Panc1 (cell line): ENCODE results near the gene RPL5. TPM values are rescaled to one million over a fixed set of nuclear protein-coding genes. Genes with fewer than 3 reads are reported as not detected.

Experiments
- ATAC-seq: fragments of 200-7000 bp; cut with Tn5 transposase; 2 replicates; pipeline ENCODE4 v1.9.1; 2020; ENCODE audit warnings: mild to moderate bottlenecking, moderate library complexity
- BruUV-seq: library from RNA; stranded (reverse); fragments of 400-500 nt; replicated peaks from 2 replicates; lab custom pipeline; 2021; lab: Mats Ljungman, UMichigan
- CTCF ChIA-PET: fragments of 300-600 bp; sonication (Branson Sonifier 250); formaldehyde crosslinking; loops from one replicate; lab custom pipeline; 2022; ENCODE audit warnings: antibody characterized with exemption; lab: Charles Lee
- POLR2A ChIA-PET: fragments of 300-600 bp; sonication (Branson Sonifier 250); formaldehyde crosslinking; loops from one replicate; lab custom pipeline; 2022; ENCODE audit warnings: antibody characterized with exemption; lab: Charles Lee
- DNase-seq: peaks from one replicate; pipeline ENCODE4 v3.0.0-alpha.2; 2010; ENCODE audit warnings: low read depth, low spot score
- H3K27ac ChIP-seq: 2 replicates; pipeline ENCODE4 v1.5.1; 2011; ENCODE audit warnings: mild to moderate bottlenecking, low read length, inconsistent platforms
- H3K27me3 ChIP-seq: fragments of 200-500 bp; sonication (Bioruptor generic); 2 replicates; pipeline ENCODE4 v1.6.0; 2014; ENCODE audit warnings: low read length, inconsistent platforms; ENCODE audit not compliant: control insufficient read depth, insufficient read depth
- H3K36me3 ChIP-seq: fragments of 200-500 bp; sonication (Bioruptor generic); 2 replicates; pipeline ENCODE4 v1.5.1; 2014; ENCODE audit warnings: inconsistent platforms, mild to moderate bottlenecking, low read length, moderate library complexity; ENCODE audit not compliant: control insufficient read depth, insufficient read depth
- H3K4me1 ChIP-seq: 2 replicates; pipeline ENCODE4 v1.5.1; 2011; ENCODE audit warnings: inconsistent platforms, mild to moderate bottlenecking, low read length, moderate library complexity; ENCODE audit not compliant: control insufficient read depth, insufficient read depth
- H3K4me3 ChIP-seq, 2 experiments: 2 replicates each; pipeline ENCODE4 v1.5.1; 2011 to 2012; ENCODE audit warnings: low read depth in 2 of 2, low read length in 2 of 2, mild to moderate bottlenecking in 2 of 2, inconsistent platforms in 1 of 2, moderate library complexity in 1 of 2
- H3K9me3 ChIP-seq: fragments of 200-500 bp; sonication (Bioruptor generic); 2 replicates; pipeline ENCODE4 v1.5.1; 2014; ENCODE audit warnings: low read depth, mild to moderate bottlenecking, inconsistent platforms, low read length, moderate library complexity; ENCODE audit not compliant: control insufficient read depth, insufficient read depth
- CTCF ChIP-seq: fragments of 450-650 bp; IDR thresholded peaks from 2 replicates; pipeline ENCODE4 v1.5.1; 2017; ENCODE audit warnings: mild to moderate bottlenecking
- POLR2AphosphoS5 ChIP-seq: IDR thresholded peaks from 2 replicates; pipeline ENCODE4 v1.6.1; 2012; ENCODE audit warnings: mild to moderate bottlenecking, low read depth, low read length, moderate library complexity
- REST ChIP-seq, 2 experiments: IDR thresholded peaks; 2 replicates each; pipeline ENCODE4 v1.6.1; 2011 to 2012; ENCODE audit warnings: low read depth in 2 of 2, control low read depth in 1 of 2, low read length in 1 of 2, mild to moderate bottlenecking in 1 of 2, moderate library complexity in 1 of 2; ENCODE audit not compliant: insufficient read depth in 1 of 2
- SIN3A ChIP-seq: IDR thresholded peaks from 2 replicates; pipeline ENCODE4 v1.6.1; 2012; ENCODE audit warnings: low read depth, mild to moderate bottlenecking, low read length, moderate library complexity, borderline replicate concordance; ENCODE audit not compliant: insufficient read depth
- TCF7L2 ChIP-seq: IDR thresholded peaks from 2 replicates; pipeline ENCODE4 v1.6.1; 2011; ENCODE audit warnings: mild to moderate bottlenecking, low read depth, low read length, inconsistent platforms
- in situ Hi-C: cut with HindIII; loops from 2 replicates; pipeline ENCODE4 v1.10.0; 2016; ENCODE audit warnings: low sequenced_read_pairs, low pct_unique_long_range_greater_than_20kb
- intact Hi-C: fragments of 100-400 bp; cut with micrococcal nuclease; formaldehyde crosslinking; loops from one replicate; pipeline ENCODE4 v1.10.0; 2022; ENCODE audit not compliant: unreplicated experiment
- total RNA-seq: library from RNA; stranded (reverse); gene quantifications from one replicate; pipeline ENCODE4 v1.2.1, GENCODE V29; 2021; ENCODE audit not compliant: unreplicated experiment

The RPL5 gene
- total RNA-seq, 1 experiment from 2014 or later, result 446 TPM

- no TSS peak for BruUV-seq
- Histone ChIP-seq H3K9me3 (no peaks in the 10 kb centered on the region), H3K27ac (no peak overlapping the region), H3K4me3 (no peak overlapping the region), H3K36me3 (no peaks in the 10 kb centered on the region), H3K4me1 (peaks cover 3% of the 10 kb centered on the region; the same call in 1 of the 2 replicates), H3K27me3 (no peaks in the 10 kb centered on the region)
- TF ChIP-seq REST (IDR thresholded peaks at IDR 0.05; ENCODE audit: insufficient read depth in 1 of 2, low read depth in 2 of 2, low read length in 1 of 2), result no peak
- TF ChIP-seq SIN3A, result no peak
- CTCF ChIA-PET, result no interaction called here
- intact Hi-C loops, result no loop called here
- DNase-seq (no peak), ATAC-seq (no peak)
- in situ Hi-C loops, result no loop called here
- POLR2A ChIA-PET, result no interaction called here
Observed at GRCh38 chr1:92862605-92863004, 30.8 kb downstream of the RPL5 start.

- POLR2A ChIA-PET, result no interaction called here
- Histone ChIP-seq H3K9me3 (no peaks in the 10 kb centered on the region), H3K36me3 (no peaks in the 10 kb centered on the region), H3K4me1 (peaks cover 1% of the 10 kb centered on the region; the same call in 1 of the 2 replicates), H3K4me3 (no peak overlapping the region), H3K27me3 (no peaks in the 10 kb centered on the region), H3K27ac (no peak overlapping the region)
- TF ChIP-seq REST (IDR thresholded peaks at IDR 0.05; ENCODE audit: insufficient read depth in 1 of 2, low read depth in 2 of 2, low read length in 1 of 2) (no peak), TCF7L2 (no peak), POLR2AphosphoS5 (no peak), CTCF (no peak), SIN3A (no peak)
- in situ Hi-C loops, result no loop called here
- intact Hi-C loops, result no loop called here
- no TSS peak for BruUV-seq
- ATAC-seq, result no peak
- CTCF ChIA-PET, result no interaction called here
- no peak for DNase-seq
Observed at GRCh38 chr1:92864131-92864530, 32.3 kb downstream of the RPL5 start.
